CD14-positive monocyte (primary cell): ENCODE data around the gene TSHZ1. TPM values are rescaled to one million over a fixed set of nuclear protein-coding genes. Genes with fewer than 3 reads are reported as not detected.

ENCODE experiments used
- DNase-seq, 3 donors: peaks; one replicate each; pipeline ENCODE4 v3.0.0-alpha.2; 2011 to 2022
- H2AFZ ChIP-seq: 2 replicates; pipeline ENCODE4 v1.6.0; 2012; ENCODE audit warnings: mild to moderate bottlenecking, low read depth, low read length, inconsistent platforms; ENCODE audit not compliant: insufficient read depth, poor library complexity, severe bottlenecking
- H3K27ac ChIP-seq, 2 donors: 1 replicate in 1 of 2; 2 replicates in 1 of 2; pipeline ENCODE4 v1.5.1; 2012 to 2013; ENCODE audit warnings: low read length in 2 of 2, control low read depth in 1 of 2, inconsistent platforms in 1 of 2, low read depth in 1 of 2, mild to moderate bottlenecking in 1 of 2
- H3K27me3 ChIP-seq, 2 donors: one replicate each; pipeline versions ENCODE4 v1.6.0 to v1.6.1; 2011 to 2013; ENCODE audit warnings: low read length in 2 of 2; ENCODE audit not compliant: control insufficient read depth in 2 of 2, insufficient read depth in 2 of 2
- H3K36me3 ChIP-seq, 2 donors: replicated peaks in 1 of 2; 1 replicate in 1 of 2; 2 replicates in 1 of 2; pipeline versions ENCODE4 v1.5.1 to v1.6.1; 2012 to 2013; ENCODE audit warnings: low read length in 2 of 2, control low read depth in 1 of 2, inconsistent platforms in 1 of 2, mild to moderate bottlenecking in 1 of 2; ENCODE audit not compliant: insufficient read depth in 2 of 2, control insufficient read depth in 1 of 2
- H3K4me1 ChIP-seq, 2 donors: 1 replicate in 1 of 2; 2 replicates in 1 of 2; pipeline versions ENCODE4 v1.5.1 to v1.6.1; 2012 to 2013; ENCODE audit warnings: low read length in 2 of 2, control low read depth in 1 of 2, inconsistent platforms in 1 of 2, mild to moderate bottlenecking in 1 of 2, moderate library complexity in 1 of 2; ENCODE audit not compliant: insufficient read depth in 2 of 2, control insufficient read depth in 1 of 2
- H3K4me2 ChIP-seq: replicated peaks from 2 replicates; pipeline ENCODE3; 2012; ENCODE audit warnings: low read length, moderate library complexity, mild to moderate bottlenecking; ENCODE audit not compliant: poor library complexity, severe bottlenecking; ENCODE audit errors: extremely low read depth
- H3K4me3 ChIP-seq, 3 experiments: fragments of 200-600 bp in 1 of 3; sonication (generic) in 1 of 3; replicated peaks in 1 of 3; 1 replicate in 2 of 3; 2 replicates in 1 of 3; pipeline ENCODE4 v1.5.1; 2011 to 2013; ENCODE audit warnings: low read length in 3 of 3, mild to moderate bottlenecking in 3 of 3, control low read depth in 2 of 3, low read depth in 2 of 3, inconsistent platforms in 1 of 3, moderate library complexity in 1 of 3
- H3K79me2 ChIP-seq: 2 replicates; pipeline ENCODE4 v1.6.0; 2012; ENCODE audit warnings: mild to moderate bottlenecking, control low read depth, inconsistent platforms, low read length, moderate library complexity; ENCODE audit not compliant: insufficient read depth
- H3K9ac ChIP-seq: 2 replicates; pipeline ENCODE4 v1.6.0; 2017; ENCODE audit warnings: low read length, mild to moderate bottlenecking; ENCODE audit not compliant: insufficient read depth, poor library complexity, severe bottlenecking
- H3K9me3 ChIP-seq, 2 donors: replicated peaks in 1 of 2; 1 replicate in 1 of 2; 2 replicates in 1 of 2; pipeline versions ENCODE4 v1.5.1 to v1.6.1; 2012 to 2013; ENCODE audit warnings: low read length in 2 of 2, control low read depth in 1 of 2; ENCODE audit not compliant: control insufficient read depth in 1 of 2, insufficient read depth in 1 of 2
- H4K20me1 ChIP-seq: 2 replicates; pipeline ENCODE4 v1.6.0; 2012; ENCODE audit warnings: mild to moderate bottlenecking, low read length, control low read depth, moderate library complexity; ENCODE audit not compliant: insufficient read depth
- H3K27ac Mint-ChIP-seq, 7 donors: one replicate each; pipeline ENCODE4 v1.8.0; 2020; ENCODE audit warnings: mild to moderate bottlenecking in 7 of 7, mixed read lengths in 7 of 7, moderate library complexity in 6 of 7, inconsistent platforms in 2 of 7
- H3K27me3 Mint-ChIP-seq, 3 donors: one replicate each; pipeline ENCODE4 v1.8.0; 2021 to 2022; ENCODE audit warnings: low read depth in 3 of 3, mild to moderate bottlenecking in 3 of 3, mixed read lengths in 3 of 3, moderate library complexity in 3 of 3, inconsistent platforms in 1 of 3
- H3K36me3 Mint-ChIP-seq, 2 donors: one replicate each; pipeline ENCODE4 v1.8.0; 2020; ENCODE audit warnings: mixed read lengths in 2 of 2, inconsistent platforms in 1 of 2, mild to moderate bottlenecking in 1 of 2
- H3K4me1 Mint-ChIP-seq: one replicate; pipeline ENCODE4 v1.8.0; 2020; ENCODE audit warnings: mild to moderate bottlenecking, mixed read lengths
- H3K4me3 Mint-ChIP-seq, 2 donors: one replicate each; pipeline ENCODE4 v1.8.0; 2020; ENCODE audit warnings: mild to moderate bottlenecking in 2 of 2, mixed read lengths in 2 of 2, moderate library complexity in 1 of 2
- H3K9me3 Mint-ChIP-seq, 7 donors: one replicate each; pipeline ENCODE4 v1.8.0; 2020 to 2022; ENCODE audit warnings: mixed read lengths in 7 of 7, mild to moderate bottlenecking in 6 of 7, moderate library complexity in 6 of 7, inconsistent platforms in 2 of 7
- CTCF ChIP-seq: fragments of 200-600 bp; IDR thresholded peaks from one replicate; pipeline ENCODE4 v1.8.0; 2022; ENCODE audit warnings: antibody characterized with exemption, mild to moderate bottlenecking
- WGBS: methylation state at CpG from one replicate; pipeline ENCODE4 v1.1.5; 2013; ENCODE audit warnings: missing lambda C conversion rate; ENCODE audit not compliant: insufficient coverage; 5-methylcytosine and 5-hydroxymethylcytosine counted together
- intact Hi-C, 2 donors: fragments of 100-400 bp; cut with micrococcal nuclease; formaldehyde crosslinking; loops; one replicate each; pipeline versions ENCODE4 v1.15.0 to v1.15.1; 2023
- polyA plus RNA-seq, 3 donors: library from polyadenylated mRNA; depleted of rRNA in 1 of 3; unstranded in 2 of 3; stranded (reverse) in 1 of 3; fragments of 300-500 nt in 2 of 3; fragments of >200 nt in 1 of 3; fragmentation: Illumina TruSeq in 2 of 3; gene quantifications; 1 replicate in 2 of 3; 2 replicates in 1 of 3; pipeline ENCODE4 v1.2.3, GENCODE V29; 2012 to 2021

Gene TSHZ1
- polyA plus RNA-seq, 3 donors, result 0.76 to 3.3 (median 1.4) TPM

- peaks cover 43 to 64% of the 10 kb centered on the region in 2 donors for H3K4me1 ChIP-seq
- H3K9ac ChIP-seq, result peak overlapping the region; percentile 64
Measured at GRCh38 chr18:75211953-75212750, 1.6 kb downstream of the TSHZ1 start.

GRCh38 chr18:75212751-75213090 lies 2.1 kb downstream of the TSHZ1 start:
- H3K9me3 Mint-ChIP-seq, result no peaks in the 10 kb centered on the region
- no peaks in the 10 kb centered on the region for H3K9me3 ChIP-seq
- no CpG with 5 or more reads among the region's 5 CpGs for WGBS
- TF ChIP-seq CTCF, result no peak
- H3K9ac ChIP-seq, result no peak overlapping the region
- no peaks in the 10 kb centered on the region for H3K27me3 ChIP-seq
- H2AFZ ChIP-seq, result no peak overlapping the region
- peaks cover 16% of the 10 kb centered on the region for H4K20me1 ChIP-seq
- peaks cover 0 to 2% (median 0%) of the 10 kb centered on the region in 3 donors for H3K27me3 Mint-ChIP-seq
- H3K4me1 ChIP-seq, result peaks cover 37 to 58% of the 10 kb centered on the region in 2 donors
- peaks cover 74% of the 10 kb centered on the region for H3K79me2 ChIP-seq
- peak overlapping the region in 4 of 7 donors; percentile 0 to 75 (median 70) for H3K27ac Mint-ChIP-seq
- peaks cover 3 to 7% of the 10 kb centered on the region in 2 donors for H3K36me3 Mint-ChIP-seq
- intact Hi-C loops, result no loop called here
- H3K4me3 ChIP-seq, result peak overlapping the region in 1 of 3 experiments; percentile 79
- H3K4me3 Mint-ChIP-seq, result peak overlapping the region; percentile 86 to 87
- peaks cover 53% of the 10 kb centered on the region for H3K4me1 Mint-ChIP-seq
- no peak overlapping the region for H3K27ac ChIP-seq
- DNase-seq, result no peak
- peak overlapping the region; percentile 76 for H3K4me2 ChIP-seq
- H3K36me3 ChIP-seq, result no peaks in the 10 kb centered on the region

More at GRCh38 chr18:75211953-75212750, 1.6 kb downstream of the TSHZ1 start:
- peak overlapping the region in 5 of 7 donors; percentile 0 to 75 (median 70) for H3K27ac Mint-ChIP-seq
- Histone ChIP-seq H3K27ac (peak overlapping the region in 1 of 2 donors; percentile 44), H3K9me3 (no peaks in the 10 kb centered on the region), H2AFZ (peak overlapping the region; percentile 74), H3K36me3 (no peaks in the 10 kb centered on the region), H3K4me3 (peak overlapping the region; percentile 52 to 88 (median 79)), H3K79me2 (peaks cover 74% of the 10 kb centered on the region), H4K20me1 (peaks cover 22% of the 10 kb centered on the region), H3K4me2 (peak overlapping the region; percentile 76), H3K27me3 (peaks cover 0 to 3% of the 10 kb centered on the region in 2 donors)
- no peak for TF ChIP-seq CTCF
- peak overlapping the region; percentile 86 to 87 for H3K4me3 Mint-ChIP-seq
- peaks cover 57% of the 10 kb centered on the region for H3K4me1 Mint-ChIP-seq
- no peaks in the 10 kb centered on the region for H3K9me3 Mint-ChIP-seq
- DNase-seq, result peak in 2 of 3 donors; percentile 25 to 37
- H3K36me3 Mint-ChIP-seq, result peaks cover 5 to 9% of the 10 kb centered on the region in 2 donors
- WGBS, result 10% methylated on average over 18 of the region's 38 CpGs
- intact Hi-C loops, result no loop called here
- peaks cover 0 to 5% (median 3%) of the 10 kb centered on the region in 3 donors for H3K27me3 Mint-ChIP-seq
